A549 treated with dexamethasone at 1 μM for 4 hours (cell line): Measurements from ENCODE around the gene PGAP2. TPM values are rescaled to one million over a fixed set of nuclear protein-coding genes. Genes with fewer than 3 reads are reported as not detected.

Experiments
- total RNA-seq: library from RNA; stranded (reverse); fragments of 200-300 nt; extraction: Qiagen RNA extraction; gene quantifications from 5 replicates; pipeline ENCODE4 v1.2.3, GENCODE V29; 2022

The PGAP2 gene
- total RNA-seq = 15.7 to 24.3 TPM (median 22.3 TPM) in 5 replicates

GRCh38 chr11:3807909-3808860 is at the start of gene PGAP2:
Gene PGAP2, plus strand, starts transcription at chr11:3808560. Its CDS starts 2,700 bp downstream, at chr11:3811260.

GRCh38 chr11:3797329-3798090 is 10.8 kb upstream of the PGAP2 start, which contains the start of gene NUP98:
Gene NUP98, minus strand, starts transcription at chr11:3797554. Its CDS starts 15,437 bp downstream, at chr11:3782117.

GRCh38 chr11:3840870-3841425 is 32.6 kb downstream of the PGAP2 start, which contains the start of gene RHOG:
Gene RHOG, minus strand, starts transcription at chr11:3840959. Its CDS starts 12,821 bp downstream, at chr11:3828138.

GRCh38 chr11:3854977-3855807 is 46.8 kb downstream of the PGAP2 start, which contains the start of gene STIM1:
Gene STIM1, plus strand, starts transcription at chr11:3855664. Its CDS starts 607 bp downstream, at chr11:3856271.

Other genes with a start within 250 kb of the PGAP2 start
- gene ART5, start 166.6 kb upstream of the PGAP2 start, total RNA-seq = 0.19 to 0.49 TPM (median 0.29 TPM) in 5 replicates
- gene ART1, start 163.4 kb upstream of the PGAP2 start, total RNA-seq = 0.08 TPM in 1 of 5 replicates, not detected in the others
- 0.73 to 1.4 TPM (median 0.98 TPM) in 5 replicates for gene CHRNA10, start 137.2 kb upstream of the PGAP2 start, total RNA-seq
- 63.6 to 81.5 TPM (median 77.7 TPM) in 5 replicates for gene NUP98, start 11.0 kb upstream of the PGAP2 start, total RNA-seq
- gene RHOG, start 32.4 kb downstream of the PGAP2 start, total RNA-seq = 95.1 to 115 TPM (median 111 TPM) in 5 replicates
- 22.4 to 27.9 TPM (median 26.3 TPM) in 5 replicates for gene STIM1, start 47.1 kb downstream of the PGAP2 start, total RNA-seq